ENCODE data around the gene FANCE. TPM values are rescaled to one million over a fixed set of nuclear protein-coding genes. Genes with fewer than 3 reads are reported as not detected.

Gene FANCE
- total RNA-seq, 1 experiment from 2014 or later, result 4.3 TPM

DNA sequence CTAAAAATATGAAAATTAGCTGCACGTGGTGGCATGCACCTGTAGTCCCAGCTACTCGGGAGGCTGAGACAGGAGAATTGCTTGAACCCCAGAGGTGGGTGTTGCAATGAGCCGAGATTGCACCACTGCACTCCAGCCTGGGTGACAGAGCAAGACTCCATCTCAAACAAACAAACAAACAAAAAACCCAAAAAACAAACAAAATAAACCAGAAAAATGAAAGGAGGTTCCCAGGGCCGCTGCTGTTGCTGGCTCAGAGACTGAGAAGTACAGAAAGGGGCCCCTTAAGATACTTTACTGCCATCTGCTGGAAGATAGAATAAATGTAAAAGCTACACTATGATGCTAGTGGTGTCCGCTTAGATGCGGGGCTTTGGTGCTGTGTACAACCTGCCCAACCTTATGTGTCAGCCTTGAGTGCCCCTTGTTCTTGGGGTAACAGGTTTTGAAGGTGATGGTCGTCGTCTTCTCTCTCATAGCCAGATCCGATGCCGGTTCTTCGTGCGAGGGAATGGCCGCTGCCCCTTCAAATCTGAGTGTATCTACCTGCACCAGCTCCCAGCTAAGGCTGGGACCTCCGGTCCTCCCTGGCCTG is 2.8 kb upstream of the FANCE start:
- TF ChIP-seq SIN3A (IDR thresholded peaks at IDR 0.05; ENCODE audit: borderline replicate concordance, insufficient read depth, low read depth, low read length) (no peak), CTCF (IDR thresholded peaks at IDR 0.05) (peak; percentile 85)
- peak; percentile 83 for ATAC-seq
- H3K4me1 ChIP-seq (ENCODE audit: control insufficient read depth, insufficient read depth, low read length), result peaks cover 18% of the 10 kb centered on the region
- ChIA-PET POLR2A (interaction anchor here (0.6 kb wide), 1 partner anchor 458 kb away, joined by 5 read pairs; no protein-coding TSS in a partner anchor), CTCF (interaction anchor here (0.5 to 2.0 kb wide), 8 partner anchors 29 to 156 kb away, joined by 3 to 34 read pairs (median 4); partner anchors contain the start of gene PPARD)
- H3K36me3 ChIP-seq (ENCODE audit: control insufficient read depth, insufficient read depth, low read length), result no peaks in the 10 kb centered on the region
- no TSS peak for BruUV-seq (replicated peaks)
- intact Hi-C loops (cut with micrococcal nuclease; ENCODE audit: unreplicated experiment), result loop anchor here (1.0 kb wide), 2 partner anchors 107 to 155 kb away; partner anchors contain the start of gene PPARD
- H3K27me3 ChIP-seq (ENCODE audit: control insufficient read depth, insufficient read depth, low read length), result no peaks in the 10 kb centered on the region
- no peak overlapping the region for H3K4me3 ChIP-seq (ENCODE audit: low read depth in 2 of 2, low read length in 2 of 2)
- H3K27ac ChIP-seq (ENCODE audit: low read length), result no peak overlapping the region
- no peak for DNase-seq (ENCODE audit: low read depth, low spot score)
- in situ Hi-C loops (cut with HindIII; ENCODE audit: low pct_unique_long_range_greater_than_20kb, low sequenced_read_pairs), result no loop called here
- H3K9me3 ChIP-seq (ENCODE audit: control insufficient read depth, insufficient read depth, low read depth, low read length), result no peaks in the 10 kb centered on the region

DNA sequence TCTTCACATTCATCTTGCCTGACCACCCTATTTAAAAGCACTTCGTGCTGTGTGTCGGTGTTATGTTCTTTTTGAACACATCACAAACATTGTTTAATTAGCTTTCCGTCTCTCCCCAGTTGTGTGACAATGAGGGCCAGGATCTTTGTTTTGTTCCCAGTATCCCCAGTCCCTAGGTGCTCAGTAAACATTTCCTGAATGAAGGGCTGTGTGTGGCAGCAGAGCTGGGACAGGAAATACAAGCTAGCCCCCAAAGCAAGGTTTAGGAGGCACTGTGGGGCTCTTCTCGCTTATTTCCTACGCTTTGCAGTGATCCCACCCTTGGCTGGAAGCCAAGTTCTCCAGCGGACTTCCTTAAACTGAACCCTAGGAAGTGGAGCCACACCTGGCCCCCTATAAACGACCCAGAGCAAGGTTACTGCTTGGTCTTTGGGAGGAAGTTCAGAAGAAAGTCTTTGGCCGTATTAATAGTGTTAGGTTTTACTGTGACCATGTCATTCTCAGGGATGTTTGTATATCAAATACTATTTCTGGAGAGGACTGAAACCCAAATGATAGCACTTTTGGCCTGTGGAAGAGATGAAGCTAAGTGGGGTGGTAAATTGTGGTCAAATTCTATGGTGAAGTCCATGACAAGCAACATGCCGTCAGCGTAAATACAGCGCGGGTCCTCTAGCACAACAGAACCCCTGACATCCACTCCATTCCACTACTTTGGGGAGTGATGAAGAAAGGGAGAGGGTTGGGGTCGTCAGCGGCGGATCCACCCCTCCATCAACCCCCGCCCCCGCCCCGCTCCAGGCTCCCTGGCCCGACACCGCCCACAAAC is 570 bp upstream of the FANCE start:
- no peak for DNase-seq (ENCODE audit: low read depth, low spot score)
- in situ Hi-C loops (cut with HindIII; ENCODE audit: low pct_unique_long_range_greater_than_20kb, low sequenced_read_pairs), result no loop called here
- Histone ChIP-seq H3K9me3 (ENCODE audit: control insufficient read depth, insufficient read depth, low read depth, low read length) (no peaks in the 10 kb centered on the region), H3K4me1 (ENCODE audit: control insufficient read depth, insufficient read depth, low read length) (peaks cover 18% of the 10 kb centered on the region), H3K4me3 (ENCODE audit: low read depth in 2 of 2, low read length in 2 of 2) (peak overlapping the region; percentile 62 to 65), H3K27ac (ENCODE audit: low read length) (no peak overlapping the region; the same call in 1 of the 2 replicates), H3K27me3 (ENCODE audit: control insufficient read depth, insufficient read depth, low read length) (no peaks in the 10 kb centered on the region), H3K36me3 (ENCODE audit: control insufficient read depth, insufficient read depth, low read length) (no peaks in the 10 kb centered on the region)
- POLR2A ChIA-PET, result no interaction called here
- no peak for ATAC-seq
- no peak for TF ChIP-seq TCF7L2 (IDR thresholded peaks at IDR 0.05; ENCODE audit: low read depth, low read length)
- TF ChIP-seq REST (IDR thresholded peaks at IDR 0.05; ENCODE audit: insufficient read depth in 1 of 2, low read depth in 2 of 2, low read length in 1 of 2), result no peak
- TF ChIP-seq POLR2AphosphoS5 (IDR thresholded peaks at IDR 0.05; ENCODE audit: low read depth, low read length), result no peak
- no peak for TF ChIP-seq SIN3A (IDR thresholded peaks at IDR 0.05; ENCODE audit: borderline replicate concordance, insufficient read depth, low read depth, low read length)
- no peak for TF ChIP-seq CTCF (IDR thresholded peaks at IDR 0.05)
- CTCF ChIA-PET, result interaction anchor here (0.6 to 1.9 kb wide), 5 partner anchors 50 to 215 kb away, joined by 3 to 5 read pairs (median 3); partner anchors contain the start of gene PPARD
- BruUV-seq (replicated peaks), result no TSS peak
- intact Hi-C loops (cut with micrococcal nuclease; ENCODE audit: unreplicated experiment), result no loop called here
